HepG2 (cell line): ENCODE data around the gene ANKRD65. TPM values are rescaled to one million over a fixed set of nuclear protein-coding genes. Genes with fewer than 3 reads are reported as not detected.

Source experiments
- BRD4 ChIP-seq: sonication (generic); formaldehyde crosslinking; IDR thresholded peaks from 2 replicates; pipeline ENCODE4 v1.4.0; 2020; ENCODE audit warnings: missing genetic modification reagents
- FOXM1 ChIP-seq: sonication (generic); formaldehyde crosslinking; IDR thresholded peaks from 2 replicates; pipeline ENCODE4 v1.5.0; 2020; ENCODE audit warnings: missing genetic modification reagents
- GABPA ChIP-seq, 2 experiments: IDR thresholded peaks; 2 replicates each; pipeline ENCODE4 v1.6.1; 2011 to 2016; ENCODE audit warnings: low read depth in 2 of 2, low read length in 1 of 2, missing biosample characterization in 1 of 2, missing genetic modification characterization in 1 of 2
- JUND ChIP-seq: sonication (generic); formaldehyde crosslinking; IDR thresholded peaks from 2 replicates; pipeline ENCODE4 v1.8.0; 2022; ENCODE audit warnings: mild to moderate bottlenecking, missing genetic modification reagents
- MZF1 ChIP-seq: sonication (generic); formaldehyde crosslinking; IDR thresholded peaks from 2 replicates; pipeline ENCODE4 v1.8.1; 2023; ENCODE audit warnings: mild to moderate bottlenecking, missing genetic modification reagents, borderline replicate concordance
- PCBP1 ChIP-seq: fragments of 200-400 bp; formaldehyde crosslinking; IDR thresholded peaks from 2 replicates; pipeline ENCODE4 v1.6.1; 2017; ENCODE audit warnings: mild to moderate bottlenecking, low read depth, low read length, borderline replicate concordance
- PHF8 ChIP-seq: sonication (generic); formaldehyde crosslinking; IDR thresholded peaks from 2 replicates; pipeline ENCODE4 v1.5.0; 2020; ENCODE audit warnings: missing genetic modification reagents
- RBFOX2 ChIP-seq: fragments of 200-400 bp; formaldehyde crosslinking; IDR thresholded peaks from 2 replicates; pipeline ENCODE4 v1.6.1; 2017; ENCODE audit warnings: low read depth, mild to moderate bottlenecking, low read length
- RBM39 ChIP-seq: fragments of 200-400 bp; formaldehyde crosslinking; IDR thresholded peaks from one replicate; pipeline ENCODE4 v1.6.1; 2018; ENCODE audit warnings: antibody characterized with exemption, mild to moderate bottlenecking, low read depth, low read length; ENCODE audit not compliant: poor library complexity, severe bottlenecking
- RFXAP ChIP-seq: sonication (generic); formaldehyde crosslinking; IDR thresholded peaks from 2 replicates; pipeline ENCODE4 v1.4.0; 2020; ENCODE audit warnings: missing genetic modification reagents, borderline replicate concordance
- SAP130 ChIP-seq: IDR thresholded peaks from 2 replicates; pipeline ENCODE4 v1.6.1; 2016; ENCODE audit warnings: low read depth
- ZBTB7A ChIP-seq: sonication (generic); formaldehyde crosslinking; IDR thresholded peaks from 2 replicates; pipeline ENCODE4 v1.8.0; 2022; ENCODE audit warnings: mild to moderate bottlenecking, missing genetic modification reagents
- ZNF772 ChIP-seq: sonication (generic); formaldehyde crosslinking; IDR thresholded peaks from 2 replicates; pipeline ENCODE4 v1.5.0; 2020; ENCODE audit warnings: mild to moderate bottlenecking, missing genetic modification reagents
- ZNF891 ChIP-seq: sonication (generic); formaldehyde crosslinking; IDR thresholded peaks from 2 replicates; pipeline ENCODE4 v1.5.0; 2020; ENCODE audit warnings: mild to moderate bottlenecking, missing genetic modification reagents
- ZSCAN25 ChIP-seq: sonication (generic); formaldehyde crosslinking; IDR thresholded peaks from 2 replicates; pipeline ENCODE4 v1.8.0; 2022; ENCODE audit warnings: mild to moderate bottlenecking, missing genetic modification reagents
- polyA plus RNA-seq, 8 experiments: library from polyadenylated mRNA; depleted of rRNA in 3 of 8; stranded (reverse) in 7 of 8; unstranded in 1 of 8; fragments of >200 nt; fragmentation: Illumina TruSeq in 4 of 8; extraction: Trizol in 4 of 8; gene quantifications; 2 replicates each; pipeline versions ENCODE4 v1.2.1 to v1.2.3, GENCODE V29; 2011 to 2016; ENCODE audit warnings: low read depth in 4 of 8, missing spikeins in 1 of 8, mixed read lengths in 1 of 8; ENCODE audit not compliant: insufficient read depth in 1 of 8
- total RNA-seq, 5 experiments: library from RNA; depleted of rRNA; stranded (reverse); fragments of >200 nt; fragmentation: Illumina TruSeq; extraction: Trizol; gene quantifications; 2 replicates each; pipeline ENCODE4 v1.2.3, GENCODE V29; 2016; ENCODE audit warnings: low read depth in 1 of 5
- TF ChIP-seq, protein P1 (sequence below): IDR thresholded peaks from 2 replicates; pipeline ENCODE4 v1.6.1; 2016; ENCODE audit warnings: mild to moderate bottlenecking
- TF ChIP-seq, protein P2 (sequence below): sonication (generic); formaldehyde crosslinking; IDR thresholded peaks from 2 replicates; pipeline ENCODE4 v1.5.0; 2020; ENCODE audit warnings: missing genetic modification reagents, mild to moderate bottlenecking, borderline replicate concordance
- TF ChIP-seq, protein P3 (sequence below): sonication (generic); formaldehyde crosslinking; IDR thresholded peaks from 2 replicates; pipeline ENCODE4 v1.5.1; 2020; ENCODE audit warnings: mild to moderate bottlenecking, missing genetic modification reagents

ANKRD65 gene
- total and polyA plus RNA-seq, 2 of the 13 experiments (the other 11 are each of a cell fraction or from before 2014, with no cell fraction given): 12.1 to 30.1 TPM

DNA sequence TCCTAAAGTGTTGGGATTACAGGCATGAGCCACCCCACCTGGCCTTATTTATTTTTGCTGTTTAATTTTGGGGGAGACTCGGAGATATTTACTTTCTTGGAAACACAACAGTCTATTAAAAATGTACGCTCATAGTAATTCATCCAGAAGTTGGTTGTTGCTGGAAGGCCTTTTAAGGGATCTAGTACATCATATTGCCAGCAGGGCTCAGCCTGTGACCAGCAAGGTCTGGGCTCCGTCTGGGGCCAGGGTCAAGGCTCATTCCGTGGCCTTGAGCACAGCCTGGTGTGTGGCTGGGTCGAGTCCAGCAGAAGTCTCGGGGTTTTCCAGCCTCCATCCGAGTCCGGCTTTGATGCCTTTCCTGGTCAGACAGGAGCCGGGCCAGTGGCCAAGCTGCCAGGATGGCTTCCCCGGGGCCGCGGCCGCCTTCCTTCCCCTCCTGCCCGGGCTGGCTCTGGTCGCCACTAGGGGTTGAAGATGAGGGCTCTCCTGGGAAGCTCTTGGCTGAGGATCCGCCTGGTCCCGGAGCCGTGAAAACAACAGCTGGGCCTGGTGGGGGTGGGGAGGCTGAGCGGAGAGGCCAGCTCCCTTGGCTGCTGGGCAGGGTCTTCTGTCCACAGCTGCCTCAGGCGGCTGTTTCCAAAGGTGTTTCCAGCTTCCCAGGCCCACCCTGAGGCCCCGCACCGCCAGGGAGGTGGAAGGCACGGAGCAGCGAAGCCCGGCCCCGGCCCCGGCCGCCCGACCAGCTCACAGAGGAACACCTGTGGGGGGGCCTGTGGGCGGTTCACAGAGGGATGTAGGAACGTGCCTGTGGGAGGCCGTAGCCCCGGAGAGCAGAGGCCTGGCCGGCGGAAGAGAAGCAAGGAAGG is 9.3 kb upstream of the ANKRD65 start (continued):
- TF ChIP-seq PCBP1: peak; percentile 94
- TF ChIP-seq RBFOX2: peak; percentile 95
- TF ChIP-seq JUND: peak; percentile 30; the same call in 1 of the 2 replicates
- TF ChIP-seq BRD4 (CRISPR knock-in tag): peak; percentile 38; the same call in 1 of the 2 replicates
- TF ChIP-seq MZF1 (CRISPR knock-in tag): peak; percentile 87; the same call in 1 of the 2 replicates
- no peak for TF ChIP-seq FOXM1 (CRISPR knock-in tag)
- peak; percentile 38 for TF ChIP-seq ZSCAN25
- TF ChIP-seq, protein P1, sequence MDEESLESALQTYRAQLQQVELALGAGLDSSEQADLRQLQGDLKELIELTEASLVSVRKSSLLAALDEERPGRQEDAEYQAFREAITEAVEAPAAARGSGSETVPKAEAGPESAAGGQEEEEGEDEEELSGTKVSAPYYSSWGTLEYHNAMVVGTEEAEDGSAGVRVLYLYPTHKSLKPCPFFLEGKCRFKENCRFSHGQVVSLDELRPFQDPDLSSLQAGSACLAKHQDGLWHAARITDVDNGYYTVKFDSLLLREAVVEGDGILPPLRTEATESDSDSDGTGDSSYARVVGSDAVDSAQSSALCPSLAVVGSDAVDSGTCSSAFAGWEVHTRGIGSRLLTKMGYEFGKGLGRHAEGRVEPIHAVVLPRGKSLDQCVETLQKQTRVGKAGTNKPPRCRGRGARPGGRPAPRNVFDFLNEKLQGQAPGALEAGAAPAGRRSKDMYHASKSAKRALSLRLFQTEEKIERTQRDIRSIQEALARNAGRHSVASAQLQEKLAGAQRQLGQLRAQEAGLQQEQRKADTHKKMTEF (CRISPR knock-in tag): peak; percentile 82; the same call in 1 of the 2 replicates
- TF ChIP-seq GABPA (IDR thresholded peaks at IDR 0.05; ENCODE audit: low read depth, low read length): no peak
- TF ChIP-seq GABPA (CRISPR knock-in tag; IDR thresholded peaks at IDR 0.05; ENCODE audit: low read depth): peak; percentile 26; the same call in 1 of the 2 replicates
- TF ChIP-seq ZBTB7A (CRISPR knock-in tag): no peak; the same call in 1 of the 2 replicates
- TF ChIP-seq, protein P2, sequence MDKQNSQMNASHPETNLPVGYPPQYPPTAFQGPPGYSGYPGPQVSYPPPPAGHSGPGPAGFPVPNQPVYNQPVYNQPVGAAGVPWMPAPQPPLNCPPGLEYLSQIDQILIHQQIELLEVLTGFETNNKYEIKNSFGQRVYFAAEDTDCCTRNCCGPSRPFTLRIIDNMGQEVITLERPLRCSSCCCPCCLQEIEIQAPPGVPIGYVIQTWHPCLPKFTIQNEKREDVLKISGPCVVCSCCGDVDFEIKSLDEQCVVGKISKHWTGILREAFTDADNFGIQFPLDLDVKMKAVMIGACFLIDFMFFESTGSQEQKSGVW (CRISPR knock-in tag): no peak
- TF ChIP-seq, protein P3, sequence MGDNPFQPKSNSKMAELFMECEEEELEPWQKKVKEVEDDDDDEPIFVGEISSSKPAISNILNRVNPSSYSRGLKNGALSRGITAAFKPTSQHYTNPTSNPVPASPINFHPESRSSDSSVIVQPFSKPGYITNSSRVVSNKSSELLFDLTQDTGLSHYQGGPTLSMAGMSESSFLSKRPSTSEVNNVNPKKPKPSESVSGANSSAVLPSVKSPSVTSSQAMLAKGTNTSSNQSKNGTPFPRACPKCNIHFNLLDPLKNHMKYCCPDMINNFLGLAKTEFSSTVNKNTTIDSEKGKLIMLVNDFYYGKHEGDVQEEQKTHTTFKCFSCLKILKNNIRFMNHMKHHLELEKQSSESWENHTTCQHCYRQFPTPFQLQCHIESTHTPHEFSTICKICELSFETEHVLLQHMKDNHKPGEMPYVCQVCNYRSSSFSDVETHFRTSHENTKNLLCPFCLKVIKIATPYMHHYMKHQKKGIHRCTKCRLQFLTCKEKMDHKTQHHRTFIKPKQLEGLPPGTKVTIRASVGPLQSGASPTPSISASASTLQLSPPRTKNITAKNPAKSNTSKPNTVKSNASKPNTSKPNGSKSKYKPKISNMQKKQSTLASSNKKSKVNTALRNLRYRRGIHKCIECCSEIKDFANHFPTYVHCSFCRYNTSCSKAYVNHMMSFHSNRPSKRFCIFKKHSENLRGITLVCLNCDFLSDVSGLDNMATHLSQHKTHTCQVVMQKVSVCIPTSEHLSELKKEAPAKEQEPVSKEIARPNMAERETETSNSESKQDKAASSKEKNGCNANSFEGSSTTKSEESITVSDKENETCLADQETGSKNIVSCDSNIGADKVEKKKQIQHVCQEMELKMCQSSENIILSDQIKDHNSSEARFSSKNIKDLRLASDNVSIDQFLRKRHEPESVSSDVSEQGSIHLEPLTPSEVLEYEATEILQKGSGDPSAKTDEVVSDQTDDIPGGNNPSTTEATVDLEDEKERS (CRISPR knock-in tag): 0 out of 2 replicates have a peak, but pooled peaks have one; percentile 16
- peak; percentile 1; the same call in 1 of the 2 replicates for TF ChIP-seq ZNF891 (CRISPR knock-in tag)
- peak; percentile 57; the same call in 1 of the 2 replicates for TF ChIP-seq ZNF772 (CRISPR knock-in tag)
- TF ChIP-seq RBM39: peak; percentile 57
- TF ChIP-seq PHF8 (CRISPR knock-in tag): peak; percentile 66
- TF ChIP-seq RFXAP: 0 out of 2 replicates have a peak, but pooled peaks have one; percentile 26
- peak; percentile 70 for TF ChIP-seq SAP130 (CRISPR knock-in tag)
